ENCODE results near the gene TRRAP. TPM values are rescaled to one million over a fixed set of nuclear protein-coding genes. Genes with fewer than 3 reads are reported as not detected.
"Not testable (repeated sequence)": the region's sequence is repeated elsewhere in the genome, so short reads cannot be mapped to it uniquely, and the experiment has no call there.

Gene TRRAP
- total RNA-seq, 1 donor from 2014 or later = 13.5 TPM

DNA sequence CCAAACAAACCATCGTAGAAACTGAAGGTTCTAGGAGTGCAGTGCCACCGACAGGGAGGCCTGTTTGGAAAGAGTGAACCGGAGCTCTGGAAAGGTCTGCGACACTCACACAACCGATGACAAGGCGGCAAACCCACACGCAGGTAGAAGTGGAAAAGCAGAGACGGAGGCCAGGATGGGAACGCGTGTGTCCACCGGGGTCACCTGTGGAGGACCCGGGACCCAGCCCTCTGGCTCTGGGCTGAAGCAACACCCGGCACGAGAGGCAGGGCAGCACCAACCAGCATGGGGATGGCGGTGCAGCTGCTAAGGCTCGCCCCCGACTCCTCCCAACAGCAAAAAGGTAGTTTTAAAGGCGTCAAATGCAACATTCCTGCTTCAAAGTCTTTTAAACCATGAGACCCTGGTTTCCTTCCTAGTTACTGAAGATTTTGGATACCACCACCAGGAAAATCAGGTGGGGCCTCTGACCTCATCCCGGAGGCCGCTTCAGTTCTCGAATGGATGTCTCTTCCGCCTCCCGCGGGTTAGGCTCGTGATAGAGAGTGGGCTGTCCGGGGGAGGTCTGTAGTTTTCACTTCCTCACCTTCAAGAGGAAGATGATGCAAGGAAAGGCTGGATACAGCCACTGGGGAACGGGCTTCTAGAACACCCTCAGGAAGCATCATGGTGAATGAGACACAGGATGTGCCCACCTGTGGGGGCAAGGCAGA is 150.1 kb downstream of the TRRAP start:
- DNase-seq (ENCODE audit: low read depth in 2 of 2) = no peak

DNA sequence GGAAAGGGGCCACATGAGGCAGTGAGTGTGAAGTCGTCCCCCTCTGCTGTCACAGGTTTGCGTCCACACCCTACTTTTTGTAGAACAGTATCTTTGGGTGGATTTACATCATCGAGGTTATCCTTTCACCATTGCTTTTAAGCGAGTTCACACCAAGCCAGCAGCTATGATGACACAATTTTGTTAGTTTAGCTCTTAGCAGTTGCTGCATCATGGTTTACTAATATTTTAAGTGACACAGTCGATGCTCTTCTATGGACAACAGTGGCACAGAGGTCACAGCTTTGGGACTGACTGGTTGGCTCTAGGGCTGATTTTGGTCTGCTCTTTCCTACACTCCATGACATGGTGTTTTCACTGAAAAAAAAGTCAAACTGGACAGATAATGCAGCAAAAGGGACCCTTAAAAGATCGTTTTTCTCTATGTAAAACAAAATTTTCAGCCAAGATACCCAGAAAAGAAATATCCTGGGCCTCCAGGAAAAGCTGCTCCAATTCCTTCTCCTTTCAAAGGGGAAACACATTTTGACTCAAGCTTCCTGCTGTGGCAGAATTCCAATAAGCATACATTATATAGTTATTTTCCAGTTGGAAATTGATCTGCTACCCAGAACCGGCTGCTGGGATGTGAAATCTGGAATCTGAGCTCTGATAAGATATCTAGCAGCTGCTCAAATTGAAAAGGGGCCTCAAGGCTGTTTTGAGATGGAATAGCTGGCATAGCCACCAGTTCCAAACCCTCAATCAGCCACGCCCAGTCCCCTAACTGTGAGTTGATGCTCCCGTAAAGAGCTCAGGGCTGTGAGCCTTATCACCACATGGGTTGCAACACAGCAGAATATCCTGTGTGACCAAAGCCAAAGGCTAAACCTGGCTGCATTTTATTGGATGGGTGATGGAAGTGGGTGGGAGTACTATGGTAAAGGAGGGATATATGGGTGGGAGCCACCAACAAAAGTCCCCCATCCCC is 151.4 kb downstream of the TRRAP start:
- peak; percentile 62 to 76 for DNase-seq (ENCODE audit: low read depth in 2 of 2)

DNA sequence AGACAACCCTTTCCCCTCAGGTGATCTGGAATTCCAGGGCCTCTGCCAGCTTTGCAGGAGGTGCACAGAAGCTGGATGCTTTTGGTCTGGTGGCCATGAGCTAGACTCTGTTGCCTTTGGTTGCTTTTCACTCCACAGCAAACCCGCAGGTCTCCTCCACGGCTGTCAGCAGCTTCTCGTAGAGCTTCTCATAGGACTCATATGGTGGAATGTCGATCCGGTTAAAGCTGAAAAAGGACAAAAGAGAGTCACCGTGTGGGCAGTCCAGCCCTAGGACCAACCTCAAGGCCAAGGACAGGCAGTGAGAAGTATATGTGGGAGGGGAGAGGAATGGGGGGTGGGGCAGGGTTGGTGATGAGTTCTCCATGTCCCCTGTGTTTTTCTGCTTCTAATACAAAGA is 152.1 kb downstream of the TRRAP start:
- no peak for DNase-seq (ENCODE audit: low read depth in 2 of 2)

DNA sequence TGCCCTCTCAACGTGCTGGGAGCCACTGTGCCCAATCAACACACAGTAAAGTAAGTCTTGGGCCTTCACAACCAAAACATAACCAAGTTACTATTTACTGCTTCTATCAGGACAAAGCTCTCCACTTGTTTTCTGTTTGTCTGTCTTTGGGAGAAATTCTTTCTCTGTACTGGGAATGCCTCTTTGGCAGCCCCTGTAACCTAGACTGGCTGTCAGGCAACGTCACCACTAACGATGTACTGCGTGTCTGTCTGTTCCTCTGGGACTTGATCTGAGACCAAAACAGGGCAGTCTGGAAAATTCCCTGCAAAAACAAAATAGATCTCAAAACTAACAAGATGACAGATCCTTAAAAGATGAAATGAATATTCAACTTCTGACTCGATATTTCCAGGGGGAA is 152.6 kb downstream of the TRRAP start:
- no peak for DNase-seq (ENCODE audit: low read depth in 2 of 2)

DNA sequence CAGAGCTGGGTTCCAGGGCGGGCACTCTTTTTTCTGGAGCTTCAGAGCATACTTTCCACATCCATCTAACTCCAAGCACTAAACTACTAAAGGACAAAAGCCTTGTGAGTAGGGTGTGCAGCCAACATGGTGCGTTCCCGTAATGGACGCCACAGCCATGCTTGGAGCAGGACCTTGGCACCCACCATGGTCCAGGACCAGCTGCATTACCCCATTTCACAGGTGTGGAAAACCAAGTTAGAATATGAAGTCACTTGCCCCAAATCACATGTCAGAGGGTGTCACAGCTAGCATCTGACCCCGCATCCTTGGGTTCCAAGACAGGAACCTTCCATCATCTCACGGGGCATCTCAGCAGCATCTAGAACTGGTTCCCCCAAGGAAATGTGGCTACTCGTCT is 153.2 kb downstream of the TRRAP start:
- no peak for DNase-seq (ENCODE audit: low read depth in 2 of 2)

DNA sequence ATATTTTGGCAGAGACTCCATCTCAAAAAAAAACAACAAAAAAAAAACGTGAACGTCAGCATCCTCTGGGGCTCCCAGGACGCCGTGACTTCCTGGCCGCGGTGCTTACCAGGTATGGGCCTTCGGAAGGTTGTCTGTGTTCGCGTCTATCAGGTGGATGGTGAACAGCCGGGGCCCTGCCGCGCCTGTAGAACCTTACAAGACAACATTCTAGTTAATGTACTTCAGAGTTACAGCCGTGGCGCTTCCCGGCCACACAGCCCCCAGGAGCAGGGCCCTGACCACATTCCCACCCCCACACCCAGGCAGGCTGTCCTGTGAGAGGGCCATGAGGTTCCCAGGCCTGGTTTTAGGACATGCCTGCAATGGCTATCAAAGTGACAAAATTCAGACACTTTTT is 154.6 kb downstream of the TRRAP start:
- no peak for DNase-seq (ENCODE audit: low read depth in 2 of 2)

DNA sequence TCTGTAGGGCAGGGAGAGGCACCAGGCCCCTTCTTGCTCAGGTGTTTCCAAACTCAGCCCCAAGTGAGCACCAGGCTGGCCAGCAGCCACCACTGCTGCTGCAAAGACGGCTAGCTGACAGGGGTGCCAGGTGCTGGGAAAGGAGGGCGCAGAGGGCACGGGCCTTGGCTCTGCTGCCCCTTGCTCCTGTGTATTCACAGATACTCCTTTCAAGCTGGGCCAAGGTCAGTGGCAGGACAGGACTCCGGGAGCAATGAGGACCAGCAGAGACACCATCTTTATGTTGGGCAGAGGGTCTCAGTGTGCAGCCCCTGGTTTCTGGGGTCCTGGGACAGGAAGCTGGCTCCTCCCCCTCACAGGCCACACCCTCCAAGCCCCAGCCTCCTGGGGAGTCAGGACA is 155.4 kb downstream of the TRRAP start:
- no peak for DNase-seq (ENCODE audit: low read depth in 2 of 2)

DNA sequence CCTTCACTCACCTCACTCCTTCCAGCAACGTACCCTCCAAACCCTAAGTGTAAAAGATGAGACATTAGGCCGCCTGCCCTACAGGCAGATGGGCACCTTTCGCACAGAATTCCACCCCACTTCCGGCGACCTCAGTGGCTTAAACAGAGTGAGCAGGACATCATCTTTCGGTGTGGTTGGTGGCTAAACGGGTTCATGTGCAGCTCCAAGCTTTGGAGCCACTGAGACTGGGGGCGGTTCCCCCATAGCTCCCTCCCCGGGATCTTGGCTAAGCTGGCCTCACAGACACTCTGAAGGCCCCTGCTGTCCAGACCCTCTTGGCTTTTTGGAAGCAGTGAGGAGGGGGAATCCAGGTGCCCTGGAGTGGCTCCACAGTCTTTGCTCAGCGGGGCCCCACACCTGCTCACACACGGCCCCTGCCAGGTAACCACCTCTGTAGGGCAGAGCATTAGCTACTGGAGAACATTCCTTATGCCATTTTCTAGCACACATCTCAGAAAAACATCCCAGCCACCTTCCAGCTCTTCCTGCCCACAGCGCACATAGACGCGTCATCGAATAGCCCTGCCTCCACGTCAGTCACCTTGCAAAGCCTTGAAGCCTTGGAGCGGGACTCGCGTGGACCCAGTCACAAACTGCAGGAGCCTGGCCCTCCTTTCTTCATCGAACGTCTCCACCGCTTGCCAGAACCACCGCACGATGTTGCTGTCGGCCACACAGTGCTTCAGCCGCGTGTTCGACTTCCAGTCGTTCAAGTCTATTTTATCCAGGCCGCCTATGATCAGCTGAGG is 156.8 kb downstream of the TRRAP start:
- DNase-seq (ENCODE audit: low read depth in 2 of 2) = no peak

DNA sequence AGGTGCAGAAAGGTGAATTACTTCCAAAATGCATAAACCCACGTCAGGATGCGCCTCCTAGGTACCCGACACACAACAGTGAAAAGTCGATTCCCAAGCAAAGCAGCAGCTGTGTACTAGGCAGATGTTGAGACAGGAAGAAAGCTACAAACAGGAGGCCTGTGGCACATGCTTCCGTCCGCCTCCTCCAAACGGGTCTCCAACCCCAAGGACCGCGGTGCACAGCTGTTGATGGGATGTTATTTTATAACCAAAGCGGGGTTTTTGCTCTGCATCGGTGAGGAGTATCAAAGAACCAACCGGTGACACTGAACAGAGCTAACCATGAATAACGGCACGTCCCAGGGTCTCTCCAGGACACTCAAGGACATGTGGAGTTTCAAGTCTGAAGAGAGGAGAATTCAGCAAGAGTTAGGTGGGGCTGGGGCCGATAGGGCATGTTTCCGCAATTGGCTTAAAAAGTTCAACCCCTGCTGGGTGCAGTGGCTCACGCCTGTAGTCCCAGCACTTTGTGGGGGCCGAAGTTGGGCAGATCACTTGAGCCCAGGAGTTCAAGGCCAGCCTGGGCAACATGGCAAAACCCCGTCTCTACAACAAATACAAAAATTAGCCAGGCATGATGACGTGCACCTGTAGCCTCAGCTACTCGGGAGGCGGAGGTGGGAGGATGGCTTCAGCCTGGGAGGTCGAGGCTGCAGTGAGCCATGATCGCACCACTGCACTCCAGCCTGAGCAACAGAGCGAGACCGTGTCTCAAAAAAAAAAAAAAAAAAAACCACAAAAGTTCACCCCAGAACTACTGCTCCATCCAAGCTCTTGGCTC is 157.6 kb downstream of the TRRAP start:
- no peak for DNase-seq (ENCODE audit: low read depth in 2 of 2)

DNA sequence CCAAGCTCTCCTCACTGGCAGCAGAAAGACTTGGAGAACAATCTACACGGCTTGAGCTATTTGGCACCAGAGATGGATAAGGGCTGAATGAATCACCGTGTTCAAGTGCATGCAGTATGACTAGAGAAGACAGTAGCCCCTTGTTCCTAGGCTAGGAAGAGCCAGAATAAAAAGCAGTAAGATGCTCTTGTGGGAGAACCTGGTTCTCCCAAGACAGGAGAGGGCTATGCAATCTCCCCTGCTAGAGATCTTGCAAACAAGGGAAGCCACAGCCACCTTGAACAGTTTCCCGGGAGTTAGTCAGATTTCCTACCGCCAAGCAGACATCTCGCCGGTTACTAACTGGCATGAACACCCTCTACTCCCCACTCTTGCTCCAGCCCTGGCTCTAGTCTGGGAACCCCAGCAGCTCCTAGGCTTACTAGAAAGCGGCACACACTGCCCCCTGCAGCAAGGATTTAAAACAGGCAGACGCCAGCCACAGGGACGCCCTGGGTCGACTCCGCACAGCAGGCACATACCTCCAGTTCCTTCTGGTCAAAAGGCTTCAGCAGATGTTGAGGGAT is 158.3 kb downstream of the TRRAP start:
- DNase-seq (ENCODE audit: low read depth in 2 of 2) = peak; percentile 40 to 43

DNA sequence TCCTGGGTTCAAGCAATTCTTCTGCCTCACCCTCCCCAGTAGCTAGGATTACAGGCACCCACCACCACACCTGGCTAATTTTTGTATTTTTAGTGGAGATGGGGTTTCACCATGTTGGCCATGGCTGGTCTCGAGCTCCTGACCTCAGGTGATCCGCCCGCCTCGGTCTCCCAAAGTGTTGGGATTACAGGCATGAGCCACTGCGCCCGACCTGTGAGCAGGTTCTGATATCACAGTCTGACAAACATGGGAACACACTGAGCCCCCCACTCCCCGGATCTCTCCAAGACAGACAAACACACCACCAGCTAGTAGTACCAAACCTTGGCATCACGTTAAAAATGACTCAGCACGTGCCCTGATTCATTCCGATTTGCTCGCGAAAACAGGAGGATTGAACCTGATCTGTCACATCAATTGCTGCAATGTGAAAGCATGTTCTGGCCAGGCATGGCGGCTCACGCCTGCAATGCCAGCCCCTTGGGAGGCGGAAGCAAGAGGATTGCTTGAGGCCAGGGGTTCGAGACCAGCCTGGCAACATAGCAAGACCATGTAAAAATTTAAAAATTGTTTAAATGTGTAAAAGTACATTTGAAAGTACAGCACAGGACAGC is 159.1 kb downstream of the TRRAP start:
- no peak for DNase-seq (ENCODE audit: low read depth in 2 of 2)

DNA sequence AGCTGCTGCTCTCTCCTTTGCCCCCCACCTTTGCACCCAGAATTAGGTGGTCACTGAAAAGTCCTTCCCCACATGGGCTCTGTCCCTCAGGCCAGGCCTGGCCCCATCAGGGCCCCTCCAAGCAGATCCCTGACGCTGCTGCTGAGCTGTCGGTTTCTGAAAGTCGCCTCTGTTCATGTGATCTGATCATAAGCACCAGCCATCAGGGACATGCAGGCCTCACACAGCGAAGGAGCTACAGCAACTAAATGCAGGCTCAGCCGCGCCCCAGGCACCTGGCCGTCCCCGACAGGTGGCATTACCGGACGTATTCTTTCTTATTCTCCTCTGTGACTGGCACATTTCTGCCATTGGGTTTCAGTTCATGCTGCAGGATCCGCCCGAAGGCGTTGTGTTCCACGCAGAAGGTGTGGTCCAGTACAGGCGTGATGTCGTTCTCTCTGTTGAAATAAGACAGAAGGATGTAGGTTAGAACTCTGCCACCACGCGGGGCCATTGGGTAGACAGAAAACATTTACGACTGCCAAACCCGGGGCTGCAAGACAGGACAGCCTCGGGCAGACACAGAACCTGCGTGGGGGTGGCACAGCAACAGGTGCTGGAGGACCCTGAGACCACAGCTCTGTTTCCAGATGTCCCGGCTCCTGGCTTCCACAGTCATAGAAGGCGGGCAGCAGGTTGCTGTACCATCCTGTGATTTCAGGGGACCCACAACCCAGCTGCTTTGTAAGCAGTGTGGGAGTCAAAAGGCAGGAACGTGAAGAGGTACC is 159.9 kb downstream of the TRRAP start:
- no peak for DNase-seq (ENCODE audit: low read depth in 2 of 2)

DNA sequence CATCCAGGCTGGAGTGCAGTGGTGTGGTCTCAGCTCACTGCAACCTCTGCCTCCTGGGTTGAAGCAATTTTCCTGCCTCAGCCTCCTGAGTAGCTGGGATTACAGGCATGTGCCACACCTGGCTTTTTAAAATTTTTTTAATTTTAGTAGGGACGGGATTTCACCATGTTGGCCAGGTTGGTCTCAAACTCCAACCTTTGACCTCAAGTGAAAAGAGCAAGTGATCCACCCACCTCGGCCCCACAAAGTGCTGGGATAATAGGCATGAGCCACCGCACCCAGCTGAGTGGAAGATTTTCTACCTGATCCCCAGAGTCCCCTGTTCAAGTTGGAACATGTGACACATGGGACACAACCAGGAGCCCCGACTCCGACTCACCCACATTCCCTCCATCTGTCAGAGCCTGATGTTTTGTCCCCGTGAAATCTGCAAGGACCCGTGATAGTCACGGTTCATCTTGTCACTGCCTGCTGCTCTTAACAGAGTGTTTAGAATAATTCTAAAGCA is 161.1 kb downstream of the TRRAP start:
- no peak for DNase-seq (ENCODE audit: low read depth in 2 of 2)

DNA sequence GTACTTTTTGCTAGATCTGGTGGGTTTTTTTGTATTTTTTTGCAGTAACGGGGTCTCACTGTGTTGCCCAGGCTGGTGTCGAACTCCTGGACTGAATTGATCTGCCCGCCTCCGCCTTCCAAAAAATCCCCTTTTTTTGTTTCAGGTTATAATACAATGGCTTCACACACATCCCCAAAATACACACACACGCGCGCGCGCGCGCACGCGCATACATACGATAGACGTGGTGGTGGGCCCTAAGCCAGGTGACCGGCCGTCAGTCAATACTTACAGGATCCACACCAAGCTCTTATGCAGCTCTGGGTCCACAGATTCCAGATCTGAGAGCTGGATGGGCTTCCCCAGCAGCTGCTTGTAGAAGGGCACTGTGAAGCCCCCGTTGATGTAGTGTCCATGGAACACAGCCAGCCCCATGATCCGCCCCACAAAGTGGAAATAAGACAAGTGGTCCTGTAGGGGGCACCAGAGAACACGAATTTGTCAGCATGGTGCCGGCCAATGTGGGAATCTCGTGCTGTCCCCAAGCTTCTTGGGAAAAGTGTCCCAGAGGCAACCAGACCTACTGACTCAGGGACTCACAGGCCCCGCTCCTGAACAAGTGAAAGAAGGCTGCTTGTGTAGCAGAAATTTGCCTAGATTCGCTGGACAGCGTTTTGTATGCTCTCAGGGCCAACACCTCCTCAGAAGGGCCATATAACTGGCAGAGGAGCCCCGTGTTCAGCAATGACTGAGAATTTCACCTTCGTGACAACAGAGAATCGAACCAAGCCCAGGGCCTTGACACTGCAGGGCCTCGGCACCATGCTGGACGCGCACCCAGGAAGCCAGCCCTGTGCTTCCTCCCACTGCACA is 162.0 kb downstream of the TRRAP start:
- DNase-seq (ENCODE audit: low read depth in 2 of 2) = peak; percentile 93

DNA sequence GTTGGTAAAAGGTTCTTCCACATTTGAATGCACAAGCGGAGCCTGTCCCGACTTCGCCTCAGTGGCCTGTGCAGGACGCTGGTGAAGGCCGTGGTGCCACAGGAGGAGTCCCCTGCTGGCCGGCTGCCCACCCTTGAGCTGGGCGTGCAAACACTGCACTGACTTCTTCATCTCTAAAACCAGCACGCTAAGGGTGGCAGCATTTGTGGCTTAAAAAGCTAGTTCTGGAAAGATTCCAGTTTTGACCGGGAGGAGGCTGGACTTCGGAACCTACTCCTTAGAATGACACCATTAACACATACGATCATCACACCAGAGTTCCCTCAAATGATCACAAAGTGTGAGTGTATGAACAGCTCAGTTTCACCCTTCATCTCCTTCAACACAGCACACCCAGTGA is 163.2 kb downstream of the TRRAP start:
- DNase-seq (ENCODE audit: low read depth in 2 of 2) = no peak

DNA sequence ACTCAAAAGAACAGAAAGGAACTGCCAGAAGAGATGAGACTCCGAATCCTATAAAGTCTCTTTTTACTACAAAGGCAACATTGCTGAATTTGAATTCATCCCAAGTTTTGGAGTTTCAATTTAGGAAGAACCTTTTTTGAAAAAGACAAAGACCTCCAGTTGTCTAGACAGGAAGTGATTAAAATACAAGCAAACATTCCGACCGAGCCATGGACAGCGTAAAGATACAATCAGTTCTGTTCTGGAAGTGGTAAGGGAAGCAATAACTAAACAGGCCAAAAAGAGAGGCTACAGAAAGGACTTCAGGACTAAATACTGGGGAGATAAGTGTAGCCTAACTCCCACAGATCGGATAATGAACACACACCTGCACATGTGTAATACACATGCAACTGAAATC is 164.6 kb downstream of the TRRAP start:
- DNase-seq (ENCODE audit: low read depth in 2 of 2) = peak; percentile 52 to 83

DNA sequence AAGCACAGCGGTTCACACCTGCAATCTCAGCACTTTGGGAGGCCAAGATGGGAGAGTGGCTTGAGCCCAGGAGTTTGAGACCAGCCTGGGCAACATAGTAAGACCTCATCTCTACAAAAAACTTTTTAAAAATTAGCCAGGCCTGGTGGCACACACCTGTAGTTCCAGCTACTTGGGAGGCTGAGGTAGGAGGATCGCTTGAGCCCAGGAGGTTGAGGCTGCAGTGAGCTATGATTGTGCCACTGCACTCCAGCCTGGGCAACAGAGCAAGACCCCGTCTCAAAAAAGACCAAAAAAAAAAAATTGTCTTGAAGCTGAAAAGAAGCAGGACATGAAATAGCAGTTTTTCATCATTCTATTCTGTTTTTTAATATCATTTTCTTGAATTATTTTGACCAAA is 166.5 kb downstream of the TRRAP start:
- not testable (repeated sequence) for DNase-seq (ENCODE audit: low read depth in 2 of 2)

DNA sequence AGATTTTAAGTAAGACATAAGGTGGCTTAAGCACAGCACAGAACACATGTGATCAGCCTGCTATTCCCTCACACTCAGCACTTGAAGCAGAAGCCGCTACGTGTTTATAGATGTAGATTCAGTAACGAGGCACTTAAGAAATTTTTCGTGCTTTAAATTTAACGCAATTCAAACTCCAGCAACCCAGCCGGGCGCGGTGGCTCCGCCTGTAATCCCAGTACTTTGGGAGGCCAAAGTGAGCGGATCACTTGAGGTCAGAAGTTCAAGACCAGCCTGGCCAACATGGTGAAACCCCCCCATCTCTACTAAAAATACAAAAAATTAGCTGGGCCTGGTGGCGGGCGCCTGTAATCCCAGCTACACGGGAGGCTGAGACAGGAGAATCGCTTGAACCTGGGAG is 167.9 kb downstream of the TRRAP start:
- not testable (repeated sequence) for DNase-seq (ENCODE audit: low read depth in 2 of 2)
